GM23338 (cell line): ENCODE data around the gene HBZ. TPM values are rescaled to one million over a fixed set of nuclear protein-coding genes. Genes with fewer than 3 reads are reported as not detected.

Source experiments
- ATAC-seq: fragments of 200-7000 bp; cut with Tn5 transposase; 3 replicates; pipeline ENCODE4 v1.9.1; 2020
- DNase-seq: peaks from one replicate; pipeline ENCODE4 v3.0.0-alpha.2; 2015; ENCODE audit warnings: low spot score
- H2AFZ ChIP-seq: fragments of 200-600 bp; sonication (generic); 2 replicates; pipeline ENCODE4 v1.8.0; 2016; ENCODE audit warnings: antibody characterized with exemption, mild to moderate bottlenecking, moderate library complexity
- H3F3A ChIP-seq: fragments of 200-600 bp; sonication (generic); replicated peaks from 2 replicates; pipeline ENCODE4 v1.8.0; 2017; ENCODE audit warnings: antibody characterized with exemption, mixed run types, low read depth
- H3K27ac ChIP-seq: fragments of 200-600 bp; sonication (generic); 2 replicates; pipeline ENCODE4 v1.6.1; 2016; ENCODE audit warnings: low read depth
- H3K27me3 ChIP-seq: fragments of 200-600 bp; sonication (generic); 2 replicates; pipeline ENCODE4 v1.8.0; 2016; ENCODE audit warnings: mild to moderate bottlenecking, mixed run types, moderate library complexity; ENCODE audit not compliant: insufficient read depth
- H3K36me3 ChIP-seq: fragments of 200-600 bp; sonication (generic); 2 replicates; pipeline ENCODE4 v1.8.0; 2016; ENCODE audit warnings: mild to moderate bottlenecking; ENCODE audit not compliant: insufficient read depth
- H3K4me1 ChIP-seq: fragments of 200-600 bp; sonication (generic); 2 replicates; pipeline ENCODE4 v1.8.0; 2016; ENCODE audit warnings: mild to moderate bottlenecking, moderate library complexity; ENCODE audit not compliant: insufficient read depth
- H3K4me2 ChIP-seq: fragments of 200-600 bp; sonication (generic); 2 replicates; pipeline ENCODE4 v1.7.1; 2017; ENCODE audit warnings: mixed run types
- H3K4me3 ChIP-seq: fragments of 200-600 bp; sonication (generic); 2 replicates; pipeline ENCODE4 v1.6.1; 2016; ENCODE audit warnings: mixed run types
- H3K79me2 ChIP-seq: fragments of 200-600 bp; sonication (generic); replicated peaks from 2 replicates; pipeline ENCODE4 v1.8.0; 2017; ENCODE audit warnings: mild to moderate bottlenecking; ENCODE audit not compliant: insufficient read depth
- H3K9me2 ChIP-seq: fragments of 200-600 bp; sonication (generic); 2 replicates; pipeline ENCODE4 v1.8.0; 2017; ENCODE audit not compliant: insufficient read depth
- H4K20me1 ChIP-seq: fragments of 200-600 bp; sonication (generic); replicated peaks from 2 replicates; pipeline ENCODE4 v1.8.0; 2017; ENCODE audit warnings: mild to moderate bottlenecking; ENCODE audit not compliant: insufficient read depth
- H3K27ac Mint-ChIP-seq: 2 replicates; pipeline ENCODE4 v1.8.0; 2020; ENCODE audit warnings: inconsistent platforms, mild to moderate bottlenecking, moderate library complexity, mixed read lengths
- H3K27me3 Mint-ChIP-seq: 3 replicates; pipeline ENCODE4 v1.8.0; 2022; ENCODE audit warnings: low read depth, mild to moderate bottlenecking, moderate library complexity, mixed read lengths, inconsistent platforms; ENCODE audit not compliant: insufficient read depth, poor library complexity
- H3K36me3 Mint-ChIP-seq: 3 replicates; pipeline ENCODE4 v1.8.0; 2021; ENCODE audit warnings: low read depth, mild to moderate bottlenecking, inconsistent platforms, moderate library complexity, mixed read lengths
- H3K4me1 Mint-ChIP-seq: 3 replicates; pipeline ENCODE4 v1.8.0; 2020; ENCODE audit warnings: mild to moderate bottlenecking, inconsistent platforms, mixed read lengths
- H3K4me3 Mint-ChIP-seq: 3 replicates; pipeline ENCODE4 v1.8.0; 2021; ENCODE audit warnings: moderate library complexity, mild to moderate bottlenecking, inconsistent platforms, mixed read lengths
- H3K9me3 Mint-ChIP-seq: 3 replicates; pipeline ENCODE4 v1.8.0; 2020; ENCODE audit warnings: moderate library complexity, mild to moderate bottlenecking, inconsistent platforms, mixed read lengths
- CREB1 ChIP-seq: fragments of 250-450 bp; sonication (Bioruptor Pico); IDR thresholded peaks from 2 replicates; pipeline ENCODE4 v1.5.0; 2020; ENCODE audit warnings: low read depth, mild to moderate bottlenecking, moderate library complexity
- CTCF ChIP-seq, 2 experiments: fragments of 200-600 bp in 1 of 2; sonication (generic) in 1 of 2; conservative IDR thresholded peaks; 2 replicates each; pipeline versions ENCODE4 v1.5.1 to v1.6.1; 2016 to 2017; ENCODE audit warnings: antibody characterized with exemption in 2 of 2, low read depth in 2 of 2, mild to moderate bottlenecking in 2 of 2, moderate library complexity in 1 of 2
- ETS1 ChIP-seq: IDR thresholded peaks from 2 replicates; pipeline ENCODE4 v1.6.1; 2016; ENCODE audit warnings: antibody characterized with exemption
- EZH2 ChIP-seq: fragments of 200-600 bp; sonication (generic); IDR thresholded peaks from one replicate; pipeline ENCODE4 v1.8.0; 2017; ENCODE audit warnings: antibody characterized with exemption, mild to moderate bottlenecking, low read depth; ENCODE audit not compliant: unreplicated experiment
- EZH2phosphoT487 ChIP-seq: fragments of 200-600 bp; sonication (generic); IDR thresholded peaks from one replicate; pipeline ENCODE4 v1.8.1; 2018; ENCODE audit warnings: antibody characterized with exemption; ENCODE audit not compliant: unreplicated experiment
- JUNB ChIP-seq: IDR thresholded peaks from one replicate; pipeline ENCODE4 v1.6.1; 2016; ENCODE audit warnings: antibody characterized with exemption; ENCODE audit not compliant: unreplicated experiment
- POLR2AphosphoS5 ChIP-seq: IDR thresholded peaks from 2 replicates; pipeline ENCODE4 v1.6.1; 2016; ENCODE audit warnings: antibody characterized with exemption, low read depth
- polyA plus RNA-seq: library from polyadenylated mRNA; unstranded; fragments of >200 nt; fragmentation: Nextera tagmentation; extraction: Ambion mirVana; gene quantifications from 2 replicates; pipeline ENCODE4 v1.2.1, GENCODE V29; 2016
- total RNA-seq: library from RNA; depleted of rRNA; stranded (reverse); fragments of >200 nt; shearing (Covaris generic); gene quantifications from 2 replicates; pipeline ENCODE4 v1.2.3, GENCODE V29; 2014

Gene HBZ
- total and polyA plus RNA-seq, 2 experiments from 2014 or later: 0.39 TPM; not detected in 1

- no peak overlapping the region for H3K4me2 ChIP-seq
- H3K4me1 ChIP-seq: no peaks in the 10 kb centered on the region
- Mint-ChIP-seq H3K4me3 (no peak overlapping the region), H3K4me1 (no peaks in the 10 kb centered on the region; the same call in 2 of the 3 replicates), H3K9me3 (no peaks in the 10 kb centered on the region), H3K36me3 (peaks cover 62% of the 10 kb centered on the region), H3K27ac (no peak overlapping the region), H3K27me3 (peaks cover 9% of the 10 kb centered on the region)
- no peak overlapping the region for H3K4me3 ChIP-seq
- peaks cover 41% of the 10 kb centered on the region for H3K36me3 ChIP-seq
- H3K9me2 ChIP-seq: no peaks in the 10 kb centered on the region
- no peak overlapping the region for H2AFZ ChIP-seq
- no peaks in the 10 kb centered on the region for H3K27me3 ChIP-seq
- DNase-seq (no peak), ATAC-seq (no peak)
- peaks cover 40% of the 10 kb centered on the region; the same call in 1 of the 2 replicates for H3F3A ChIP-seq
- H3K79me2 ChIP-seq: no peaks in the 10 kb centered on the region
- TF ChIP-seq ETS1: no peak
- no peak overlapping the region for H3K27ac ChIP-seq
- peaks cover 5% of the 10 kb centered on the region for H4K20me1 ChIP-seq
Observed at GRCh38 chr16:187330-187729, 34.9 kb downstream of the HBZ start.

GRCh38 chr16:188674-189073, 36.2 kb downstream of the HBZ start:
- Histone ChIP-seq H3K79me2 (0 out of 2 replicates have a peak, but pooled peaks cover 2% of the 10 kb centered on the region), H3K27ac (no peak overlapping the region), H3K36me3 (peaks cover 55% of the 10 kb centered on the region), H3F3A (peaks cover 45% of the 10 kb centered on the region), H3K27me3 (no peaks in the 10 kb centered on the region), H3K4me2 (no peak overlapping the region), H3K4me3 (no peak overlapping the region), H4K20me1 (peaks cover 9% of the 10 kb centered on the region), H3K4me1 (no peaks in the 10 kb centered on the region), H3K9me2 (no peaks in the 10 kb centered on the region), H2AFZ (no peak overlapping the region)
- DNase-seq: peak; percentile 33
- Mint-ChIP-seq H3K4me1 (no peaks in the 10 kb centered on the region; the same call in 2 of the 3 replicates), H3K27ac (no peak overlapping the region), H3K36me3 (peaks cover 73% of the 10 kb centered on the region), H3K27me3 (peaks cover 5% of the 10 kb centered on the region), H3K9me3 (no peaks in the 10 kb centered on the region), H3K4me3 (no peak overlapping the region)
- TF ChIP-seq POLR2AphosphoS5: no peak
- TF ChIP-seq CTCF (conservative IDR thresholded peaks at IDR 0.05; ENCODE audit: low read depth in 2 of 2): peak; percentile 13 to 47; a peak in 2 of 4 replicates
- ATAC-seq: peak; percentile 57

GRCh38 chr16:189604-190186, 37.3 kb downstream of the HBZ start:
- DNase-seq: no peak
- no peak overlapping the region for H2AFZ ChIP-seq
- no peak for ATAC-seq
- Mint-ChIP-seq H3K4me3 (no peak overlapping the region; the same call in 2 of the 3 replicates), H3K27me3 (peaks cover 5% of the 10 kb centered on the region), H3K36me3 (peaks cover 79% of the 10 kb centered on the region), H3K4me1 (no peaks in the 10 kb centered on the region), H3K27ac (no peak overlapping the region), H3K9me3 (no peaks in the 10 kb centered on the region)
- peaks cover 62% of the 10 kb centered on the region for H3K36me3 ChIP-seq
- 0 out of 2 replicates have a peak, but pooled peaks cover 2% of the 10 kb centered on the region for H3K79me2 ChIP-seq
- H3K9me2 ChIP-seq: no peaks in the 10 kb centered on the region
- H3K4me1 ChIP-seq: no peaks in the 10 kb centered on the region
- H4K20me1 ChIP-seq: peaks cover 10% of the 10 kb centered on the region
- peaks cover 44% of the 10 kb centered on the region for H3F3A ChIP-seq
- no peak overlapping the region for H3K27ac ChIP-seq
- no peak overlapping the region for H3K4me3 ChIP-seq
- no peak overlapping the region for H3K4me2 ChIP-seq
- H3K27me3 ChIP-seq: no peaks in the 10 kb centered on the region
- TF ChIP-seq ETS1 (no peak), JUNB (no peak), CTCF (conservative IDR thresholded peaks at IDR 0.05; ENCODE audit: low read depth in 2 of 2) (no peak), EZH2phosphoT487 (no peak), EZH2 (no peak), POLR2AphosphoS5 (no peak), CREB1 (no peak)
